GM12891 (cell line): ENCODE measurements around the gene STK39.

Experiments used
- POLR2A ChIP-seq: IDR thresholded peaks from 2 replicates; pipeline ENCODE4 v1.6.1; 2011; ENCODE audit warnings: low read depth, low read length, control low read depth
- POLR2AphosphoS5 ChIP-seq: IDR thresholded peaks from 2 replicates; pipeline ENCODE4 v1.6.1; 2011; ENCODE audit warnings: low read depth, low read length, control low read depth
- POU2F2 ChIP-seq: IDR thresholded peaks from 2 replicates; pipeline ENCODE4 v1.6.1; 2011; ENCODE audit warnings: low read depth, mild to moderate bottlenecking, control low read depth, low read length, moderate library complexity

- TF ChIP-seq POLR2AphosphoS5: no peak
- no peak for TF ChIP-seq POLR2A
- no peak for TF ChIP-seq POU2F2
Measured at GRCh38 chr2:168008646-168009195, 238.7 kb downstream of the STK39 start.
